IMR-90 (cell line): ENCODE measurements around the gene APC. TPM values are rescaled to one million over a fixed set of nuclear protein-coding genes. Genes with fewer than 3 reads are reported as not detected.

Experiments
- ATAC-seq: fragments of 200-7000 bp; cut with Tn5 transposase; 2 replicates; pipeline ENCODE4 v1.9.1; 2020; ENCODE audit warnings: low read depth, mild to moderate bottlenecking, moderate library complexity
- BruUV-seq: library from RNA; stranded (reverse); fragments of 400-500 nt; replicated peaks from 2 replicates; lab custom pipeline; 2021; lab: Mats Ljungman, UMichigan
- CTCF ChIA-PET: fragments of 300-600 bp; formaldehyde crosslinking; extraction: SDS; loops from one replicate; lab custom pipeline; 2021; ENCODE audit warnings: antibody characterized with exemption; lab: Yijun Ruan, JAX
- POLR2A ChIA-PET: fragments of 300-600 bp; sonication (Branson Sonifier 250); formaldehyde crosslinking; loops from one replicate; lab custom pipeline; 2022; ENCODE audit warnings: antibody characterized with exemption; ENCODE audit not compliant: unreplicated experiment; lab: Charles Lee
- DNase-seq: peaks from one replicate; pipeline ENCODE4 v3.0.0; 2013
- H2AFZ ChIP-seq: replicated peaks from 2 replicates; pipeline ENCODE3; 2013; ENCODE audit warnings: low read length, mild to moderate bottlenecking; ENCODE audit not compliant: poor library complexity
- H2AK5ac ChIP-seq: 2 replicates; pipeline ENCODE4 v1.6.1; 2013; ENCODE audit warnings: low read depth, low read length, inconsistent platforms
- H2AK9ac ChIP-seq: replicated peaks from 2 replicates; pipeline ENCODE3; 2013; ENCODE audit warnings: mild to moderate bottlenecking, low read depth, low read length, moderate library complexity; ENCODE audit not compliant: poor library complexity
- H2BK120ac ChIP-seq: 2 replicates; pipeline ENCODE4 v1.6.1; 2013; ENCODE audit warnings: low read depth, low read length, inconsistent platforms
- H2BK15ac ChIP-seq: 3 replicates; pipeline ENCODE4 v1.6.1; 2013; ENCODE audit warnings: low read depth, low read length, inconsistent platforms
- H2BK20ac ChIP-seq: 2 replicates; pipeline ENCODE4 v1.6.1; 2013; ENCODE audit warnings: low read depth, mild to moderate bottlenecking, inconsistent platforms, low read length, moderate library complexity
- H2BK5ac ChIP-seq: 2 replicates; pipeline ENCODE4 v1.6.1; 2013; ENCODE audit warnings: mild to moderate bottlenecking, low read depth, low read length, inconsistent platforms; ENCODE audit not compliant: poor library complexity, severe bottlenecking
- H3K14ac ChIP-seq: replicated peaks from 2 replicates; pipeline ENCODE4 v1.6.1; 2013; ENCODE audit warnings: low read depth, low read length, inconsistent platforms
- H3K18ac ChIP-seq: 2 replicates; pipeline ENCODE4 v1.6.1; 2013; ENCODE audit warnings: low read depth, low read length, control low read depth
- H3K23ac ChIP-seq: 2 replicates; pipeline ENCODE4 v1.6.1; 2013; ENCODE audit warnings: low read depth, low read length, inconsistent platforms
- H3K27ac ChIP-seq: 2 replicates; pipeline ENCODE4 v1.5.1; 2013; ENCODE audit warnings: mild to moderate bottlenecking, control low read depth, low read length; ENCODE audit not compliant: insufficient read depth
- H3K27me3 ChIP-seq: 2 replicates; pipeline ENCODE4 v1.6.1; 2013; ENCODE audit warnings: low read length; ENCODE audit not compliant: control insufficient read depth, insufficient read depth
- H3K36me3 ChIP-seq: 2 replicates; pipeline ENCODE4 v1.6.1; 2013; ENCODE audit warnings: low read length, mixed read lengths; ENCODE audit not compliant: control insufficient read depth, insufficient read depth
- H3K4ac ChIP-seq: 2 replicates; pipeline ENCODE4 v1.6.1; 2013; ENCODE audit warnings: low read depth, low read length, inconsistent platforms
- H3K4me1 ChIP-seq: 2 replicates; pipeline ENCODE4 v1.6.1; 2013; ENCODE audit warnings: low read length, mixed read lengths; ENCODE audit not compliant: control insufficient read depth, insufficient read depth
- H3K4me2 ChIP-seq: 2 replicates; pipeline ENCODE4 v1.6.1; 2013; ENCODE audit warnings: low read depth, mild to moderate bottlenecking, control low read depth, low read length, moderate library complexity
- H3K4me3 ChIP-seq: 2 replicates; pipeline ENCODE4 v1.5.1; 2013; ENCODE audit warnings: low read depth, mild to moderate bottlenecking, control low read depth, low read length, moderate library complexity; ENCODE audit not compliant: insufficient read depth
- H3K56ac ChIP-seq: 2 replicates; pipeline ENCODE4 v1.6.1; 2013; ENCODE audit warnings: low read length, inconsistent platforms; ENCODE audit not compliant: insufficient read depth; ENCODE audit errors: extremely low read depth
- H3K79me1 ChIP-seq, 2 experiments: 2 replicates each; pipeline ENCODE4 v1.6.1; 2013; ENCODE audit warnings: low read length in 2 of 2, inconsistent platforms in 1 of 2, low read depth in 1 of 2
- H3K9ac ChIP-seq: 2 replicates; pipeline ENCODE4 v1.6.1; 2013; ENCODE audit warnings: low read depth, low read length, control low read depth
- H3K9me1 ChIP-seq: 2 replicates; pipeline ENCODE4 v1.6.1; 2013; ENCODE audit warnings: low read length, inconsistent platforms; ENCODE audit not compliant: insufficient read depth
- H3K9me3 ChIP-seq: 2 replicates; pipeline ENCODE4 v1.6.1; 2013; ENCODE audit warnings: low read length; ENCODE audit not compliant: control insufficient read depth, insufficient read depth
- H4K20me1 ChIP-seq: 2 replicates; pipeline ENCODE4 v1.6.1; 2013; ENCODE audit warnings: low read length, inconsistent platforms; ENCODE audit not compliant: insufficient read depth
- H4K5ac ChIP-seq: 2 replicates; pipeline ENCODE4 v1.6.1; 2013; ENCODE audit warnings: mild to moderate bottlenecking, low read depth, low read length, control low read depth
- H4K8ac ChIP-seq, 2 experiments: 2 replicates each; pipeline ENCODE4 v1.6.1; 2013; ENCODE audit warnings: low read depth in 2 of 2, low read length in 2 of 2, control low read depth in 1 of 2, inconsistent platforms in 1 of 2
- H4K91ac ChIP-seq: 2 replicates; pipeline ENCODE4 v1.6.1; 2013; ENCODE audit warnings: low read depth, low read length, inconsistent platforms; ENCODE audit not compliant: insufficient read depth
- CEBPB ChIP-seq: IDR thresholded peaks from 2 replicates; pipeline ENCODE4 v1.6.1; 2012; ENCODE audit warnings: low read depth, low read length, improper control_type of control experiment
- CHD1 ChIP-seq: IDR thresholded peaks from 2 replicates; pipeline ENCODE4 v1.6.1; 2012; ENCODE audit warnings: low read depth, low read length, improper control_type of control experiment
- CTCF ChIP-seq: conservative IDR thresholded peaks from 2 replicates; pipeline ENCODE4 v1.5.1; 2012; ENCODE audit warnings: mild to moderate bottlenecking, low read depth, low read length, improper control_type of control experiment
- ELK1 ChIP-seq: fragments of 150-350 bp; IDR thresholded peaks from 2 replicates; pipeline ENCODE4 v1.6.1; 2016; ENCODE audit warnings: low read depth, mild to moderate bottlenecking, low read length, moderate library complexity, borderline replicate concordance
- MAFK ChIP-seq: IDR thresholded peaks from 2 replicates; pipeline ENCODE4 v1.6.1; 2012; ENCODE audit warnings: low read depth, low read length, improper control_type of control experiment
- MAZ ChIP-seq: IDR thresholded peaks from 2 replicates; pipeline ENCODE4 v1.6.1; 2012; ENCODE audit warnings: low read depth, mild to moderate bottlenecking, low read length, improper control_type of control experiment, moderate library complexity, borderline replicate concordance
- MXI1 ChIP-seq: IDR thresholded peaks from 2 replicates; pipeline ENCODE4 v1.6.1; 2012; ENCODE audit warnings: low read depth, mild to moderate bottlenecking, low read length, moderate library complexity, borderline replicate concordance
- NFE2L2 ChIP-seq: fragments of 150-350 bp; IDR thresholded peaks from 2 replicates; pipeline ENCODE4 v1.6.1; 2016; ENCODE audit warnings: low read depth, mild to moderate bottlenecking, low read length
- POLR2A ChIP-seq: IDR thresholded peaks from 2 replicates; pipeline ENCODE4 v1.6.1; 2012; ENCODE audit warnings: mild to moderate bottlenecking, low read depth, low read length
- RAD21 ChIP-seq: IDR thresholded peaks from 2 replicates; pipeline ENCODE4 v1.6.1; 2012; ENCODE audit warnings: low read length, improper control_type of control experiment
- RCOR1 ChIP-seq: IDR thresholded peaks from 2 replicates; pipeline ENCODE4 v1.6.1; 2012; ENCODE audit warnings: mild to moderate bottlenecking, low read length, improper control_type of control experiment; ENCODE audit not compliant: insufficient replicate concordance
- RFX5 ChIP-seq: IDR thresholded peaks from 2 replicates; pipeline ENCODE4 v1.8.0; 2012; ENCODE audit warnings: low read depth, mild to moderate bottlenecking, low read length, moderate library complexity
- SMC3 ChIP-seq: fragments of 150-350 bp; IDR thresholded peaks from 2 replicates; pipeline ENCODE4 v1.6.1; 2016; ENCODE audit warnings: low read depth, mild to moderate bottlenecking, antibody characterized with exemption, low read length, moderate library complexity
- WGBS, 2 experiments: methylation state at CpG; one replicate each; pipeline versions ENCODE4 v1.1.5 to v1.1.7; 2013; ENCODE audit warnings: missing lambda C conversion rate in 2 of 2; ENCODE audit not compliant: insufficient read length in 1 of 2; ENCODE audit errors: extremely low coverage in 2 of 2; 5-methylcytosine and 5-hydroxymethylcytosine counted together
- dilution Hi-C: fragments of 300-500 bp; cut with HindIII; formaldehyde crosslinking; loops from one replicate; pipeline ENCODE4 v1.14.3; 2018; ENCODE audit warnings: low sequenced_read_pairs; ENCODE audit not compliant: unreplicated experiment
- in situ Hi-C: fragments of 300-500 bp; cut with MboI; formaldehyde crosslinking; loops from 3 replicates; pipeline ENCODE4 v1.14.3; 2019; ENCODE audit warnings: low sequenced_read_pairs, inconsistent platforms, mixed read lengths
- intact Hi-C: fragments of 100-400 bp; cut with micrococcal nuclease; formaldehyde crosslinking; loops from 2 replicates; pipeline ENCODE4 v1.10.0; 2022
- polyA plus RNA-seq, 3 experiments: library from polyadenylated mRNA; depleted of rRNA; stranded (reverse); fragments of >200 nt; gene quantifications; 2 replicates each; pipeline ENCODE4 v1.2.3, GENCODE V29; 2012; ENCODE audit warnings: low replicate concordance in 1 of 3
- total RNA-seq: library from RNA; depleted of rRNA; stranded (reverse); fragments of >200 nt; gene quantifications from 2 replicates; pipeline ENCODE4 v1.2.3, GENCODE V29; 2012
- TF ChIP-seq, protein P1 (sequence below): fragments of 150-350 bp; IDR thresholded peaks from 2 replicates; pipeline ENCODE4 v1.6.1; 2017; ENCODE audit warnings: mild to moderate bottlenecking, antibody characterized with exemption, low read length, low read depth

Gene APC
- total and polyA plus RNA-seq, 2 of the 4 experiments (the other 2 are of a cell fraction), result 7.3 to 58.4 TPM

DNA sequence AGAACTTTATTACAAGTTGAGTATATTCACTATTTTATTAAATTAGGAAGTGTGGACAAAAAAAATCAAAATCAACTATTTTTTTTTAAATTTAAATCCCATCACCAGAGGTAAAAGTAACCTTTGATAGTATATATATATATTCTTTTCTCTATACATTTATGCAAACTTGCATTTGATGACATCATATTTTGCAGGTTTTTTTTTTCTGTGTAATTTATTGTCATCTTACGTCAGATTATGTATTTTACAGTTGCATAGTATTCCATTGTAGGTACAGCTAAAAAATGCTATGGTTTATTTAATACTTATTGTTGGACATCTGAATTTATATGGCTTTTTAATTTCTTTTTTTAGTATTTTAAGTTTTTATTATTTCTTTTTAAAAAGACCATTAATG, 25.5 kb downstream of the APC start:
- Histone ChIP-seq H3K14ac (no peak overlapping the region), H3K4me1 (no peaks in the 10 kb centered on the region), H4K91ac (no peak overlapping the region), H2BK5ac (no peak overlapping the region), H3K4me2 (no peak overlapping the region), H2AFZ (no peak overlapping the region), H3K36me3 (peaks cover 9% of the 10 kb centered on the region), H2AK9ac (no peak overlapping the region), H4K5ac (no peak overlapping the region), H2AK5ac (no peak overlapping the region), H3K18ac (no peak overlapping the region), H3K4me3 (no peak overlapping the region), H3K9me3 (no peaks in the 10 kb centered on the region), H4K8ac (no peak overlapping the region), H2BK20ac (no peak overlapping the region), H3K27me3 (no peaks in the 10 kb centered on the region), H2BK15ac (no peak overlapping the region), H3K79me1 (peaks cover 3 to 5% of the 10 kb centered on the region in 2 experiments; a peak in 2 of 4 replicates), H4K20me1 (no peaks in the 10 kb centered on the region), H2BK120ac (no peak overlapping the region), H3K4ac (no peak overlapping the region), H3K9me1 (no peaks in the 10 kb centered on the region), H3K56ac (no peak overlapping the region), H3K9ac (no peak overlapping the region), H3K27ac (no peak overlapping the region), H3K23ac (no peak overlapping the region)
- CTCF ChIA-PET, result no interaction called here
- in situ Hi-C loops, result no loop called here
- WGBS, 2 experiments, result no CpG with 5 or more reads among the region's 1 CpG
- ATAC-seq (no peak), DNase-seq (no peak)
- POLR2A ChIA-PET, result no interaction called here
- intact Hi-C loops, result no loop called here
- no TSS peak for BruUV-seq
- dilution Hi-C loops, result no loop called here
- TF ChIP-seq RCOR1 (no peak), MAFK (no peak), MXI1 (no peak), ELK1 (no peak), CHD1 (no peak), CEBPB (no peak), MAZ (no peak), RFX5 (no peak), SMC3 (no peak), NFE2L2 (no peak), CTCF (no peak), RAD21 (no peak), POLR2A (no peak)
- TF ChIP-seq, protein P1, sequence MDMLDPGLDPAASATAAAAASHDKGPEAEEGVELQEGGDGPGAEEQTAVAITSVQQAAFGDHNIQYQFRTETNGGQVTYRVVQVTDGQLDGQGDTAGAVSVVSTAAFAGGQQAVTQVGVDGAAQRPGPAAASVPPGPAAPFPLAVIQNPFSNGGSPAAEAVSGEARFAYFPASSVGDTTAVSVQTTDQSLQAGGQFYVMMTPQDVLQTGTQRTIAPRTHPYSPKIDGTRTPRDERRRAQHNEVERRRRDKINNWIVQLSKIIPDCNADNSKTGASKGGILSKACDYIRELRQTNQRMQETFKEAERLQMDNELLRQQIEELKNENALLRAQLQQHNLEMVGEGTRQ, result no peak
